Measurements from ENCODE around the gene RCC2.
A peak's percentile ranks its signal among the peaks of the same experiment; 100 is the strongest.

RCC2 gene

DNA sequence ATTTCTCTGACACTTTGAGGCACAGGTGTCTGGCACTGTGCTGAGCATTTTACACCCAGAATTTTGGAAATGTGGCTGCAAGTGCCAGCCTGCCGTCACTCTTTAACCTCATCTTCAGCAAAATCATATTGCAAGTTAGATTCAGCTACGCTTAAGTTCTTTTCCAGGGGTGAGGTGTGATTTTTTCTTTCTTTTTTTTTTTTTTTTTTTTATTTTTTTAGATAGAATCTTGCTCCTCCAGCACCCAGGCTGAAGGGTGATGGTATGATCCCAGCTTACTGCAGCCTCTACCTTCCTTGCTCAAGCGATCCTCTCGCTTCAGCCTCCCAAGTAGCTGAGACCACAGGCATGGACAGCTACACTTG lies 2.5 kb upstream of the RCC2 start:
- DNase-seq, result no peak

DNA sequence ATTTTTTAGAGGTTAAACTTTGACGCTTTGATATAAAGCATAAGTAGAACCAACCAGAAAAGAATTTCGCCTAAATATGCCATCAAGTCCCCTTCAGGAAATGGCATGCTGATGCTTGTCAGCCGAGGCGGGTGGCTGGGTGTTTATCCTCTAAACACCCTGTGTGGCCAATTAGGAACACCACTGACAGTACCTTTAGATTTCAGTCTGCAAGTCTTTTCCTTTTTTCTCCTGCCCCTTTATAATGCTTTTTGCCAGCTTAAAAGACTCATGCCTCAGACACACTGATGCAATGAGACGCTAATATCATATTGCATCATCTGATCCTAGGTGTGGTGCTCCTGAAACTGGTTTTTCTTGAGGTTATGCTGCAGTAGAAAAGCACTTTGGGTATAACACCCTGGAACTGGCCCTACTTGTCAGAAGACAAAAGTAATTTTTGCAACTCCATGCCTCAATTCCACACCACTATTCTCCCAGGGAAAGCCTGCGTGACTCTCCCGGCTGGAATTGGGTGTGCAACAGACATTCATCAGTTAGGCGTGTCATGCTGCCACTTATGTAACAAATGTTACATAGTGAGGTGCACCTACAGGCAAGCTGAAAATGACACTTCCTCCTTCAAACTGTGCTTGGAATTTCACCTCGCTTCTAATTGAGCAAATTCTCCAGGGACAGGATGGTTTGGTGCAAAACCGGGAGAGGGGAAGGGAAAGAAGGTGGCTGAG lies 2.0 kb upstream of the RCC2 start:
- DNase-seq, result no peak

DNA sequence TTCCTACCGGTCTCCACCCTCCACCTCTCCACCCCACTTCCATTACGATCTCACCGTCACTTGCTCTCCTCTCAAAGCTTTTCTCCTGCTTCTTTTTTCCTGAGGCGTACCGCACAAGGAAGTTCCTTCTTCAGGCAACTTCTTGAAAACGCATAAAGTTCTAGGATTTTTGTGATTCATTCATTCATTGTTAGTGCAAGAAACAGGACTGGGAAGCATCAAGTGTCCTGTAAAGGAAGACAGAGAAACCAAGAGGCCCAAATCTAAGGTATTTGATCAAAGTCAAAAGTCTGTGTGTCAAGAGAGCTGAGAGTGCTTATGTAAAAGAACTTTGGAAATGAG lies 1.3 kb upstream of the RCC2 start:
- no peak for DNase-seq

GRCh38 chr1:17440074-17440826 lies 773 bp upstream of the RCC2 start:
- no peak for DNase-seq

DNA sequence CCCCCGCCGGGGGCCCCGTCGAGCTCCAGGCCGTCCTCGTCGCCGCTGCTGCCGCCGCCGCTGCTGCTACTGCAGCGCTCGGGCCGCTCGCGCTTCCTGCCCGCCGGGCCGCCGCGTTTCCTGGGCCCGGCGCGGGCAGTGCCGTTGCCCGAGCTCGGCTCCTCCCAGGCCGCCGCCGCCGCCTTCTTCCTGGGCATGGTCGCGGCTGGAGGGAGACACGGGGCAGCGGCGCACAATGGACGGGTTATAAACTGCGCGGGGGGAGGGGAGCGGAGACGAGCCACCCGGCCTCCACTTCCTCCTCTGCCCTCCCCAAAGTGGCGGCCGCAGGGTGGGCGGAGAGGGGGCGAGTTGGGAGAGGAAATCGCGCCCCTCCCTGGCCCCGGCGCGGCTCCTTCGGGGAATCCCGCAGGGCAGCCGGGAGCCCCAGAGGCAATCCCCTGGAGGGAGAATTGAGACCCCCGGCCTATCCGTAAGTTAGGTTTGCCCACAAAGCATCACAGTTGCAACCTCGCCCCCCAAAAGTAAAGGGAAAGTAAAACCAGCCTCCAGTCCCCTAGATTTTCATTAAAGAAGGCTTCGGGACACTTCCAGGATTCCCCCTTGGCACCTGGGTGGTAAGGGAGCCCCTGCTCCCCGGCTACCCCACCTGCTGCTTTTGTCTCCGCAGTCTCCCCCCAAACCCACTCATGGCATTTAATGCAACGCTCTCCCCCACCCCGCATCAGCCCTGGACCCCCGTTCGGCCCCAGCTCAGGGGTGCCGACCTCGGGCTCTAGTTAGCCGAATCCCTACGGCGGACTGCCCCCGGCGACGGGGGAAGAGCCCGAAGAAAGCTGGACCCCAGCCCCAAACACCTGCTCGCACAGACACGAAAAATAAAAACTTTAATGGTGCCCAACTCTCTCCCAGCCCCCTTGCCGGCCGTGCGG lies 893 bp downstream of the RCC2 start:
- DNase-seq, result peak; percentile 61

DNA sequence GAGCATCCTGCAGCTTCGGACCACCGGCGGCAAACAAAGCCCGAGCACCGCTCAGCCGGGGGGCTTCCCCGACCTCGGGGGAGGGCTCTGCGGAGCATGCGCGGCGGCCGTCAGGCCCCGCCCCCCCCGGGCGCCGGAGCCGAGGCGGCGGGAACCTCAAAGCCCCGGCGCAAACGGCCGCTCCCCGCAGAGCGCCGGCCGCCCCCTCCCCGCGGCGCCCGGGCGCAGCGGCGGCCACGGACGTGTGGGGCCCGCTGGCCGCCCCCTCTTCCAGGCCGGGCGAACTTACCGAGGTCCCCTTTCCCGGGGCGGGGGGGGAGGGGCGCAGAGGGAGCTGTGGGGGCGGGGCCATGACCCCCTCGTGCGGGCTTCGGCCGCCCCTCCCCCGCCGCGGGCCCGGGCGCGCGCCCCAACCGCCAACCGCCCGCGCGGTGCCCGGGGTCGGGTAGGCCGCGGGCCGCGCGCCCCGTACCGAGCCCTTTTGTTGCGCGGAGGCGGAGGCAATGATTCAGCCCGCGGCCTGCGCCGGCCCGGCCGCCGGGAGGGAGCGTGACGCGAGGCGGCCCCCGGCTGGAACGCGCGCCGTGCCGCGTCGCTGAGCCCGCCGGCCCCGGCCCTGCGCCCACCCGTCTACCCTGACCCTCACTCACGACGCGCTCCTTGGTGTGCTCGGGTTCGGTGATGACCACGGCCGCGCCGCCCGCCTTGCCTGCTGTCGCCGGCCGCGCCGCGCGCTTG lies 1.7 kb downstream of the RCC2 start:
- DNase-seq, result peak; percentile 46

DNA sequence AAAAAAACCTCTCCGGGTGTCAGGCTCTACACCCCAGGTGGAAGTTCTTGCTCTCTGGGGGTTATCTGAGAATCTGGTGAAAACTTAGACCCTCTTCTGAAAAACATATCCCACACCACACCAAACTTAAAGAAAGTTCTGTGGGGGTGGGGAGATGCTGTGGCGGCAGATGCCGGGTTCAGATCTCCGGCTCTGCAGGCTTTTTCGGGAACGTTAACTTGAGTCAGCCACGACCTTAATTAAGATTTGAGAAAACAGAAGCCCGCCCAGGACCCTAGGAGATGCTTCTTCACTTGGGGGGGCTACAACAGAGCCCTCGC lies 2.3 kb downstream of the RCC2 start:
- DNase-seq, result no peak

DNA sequence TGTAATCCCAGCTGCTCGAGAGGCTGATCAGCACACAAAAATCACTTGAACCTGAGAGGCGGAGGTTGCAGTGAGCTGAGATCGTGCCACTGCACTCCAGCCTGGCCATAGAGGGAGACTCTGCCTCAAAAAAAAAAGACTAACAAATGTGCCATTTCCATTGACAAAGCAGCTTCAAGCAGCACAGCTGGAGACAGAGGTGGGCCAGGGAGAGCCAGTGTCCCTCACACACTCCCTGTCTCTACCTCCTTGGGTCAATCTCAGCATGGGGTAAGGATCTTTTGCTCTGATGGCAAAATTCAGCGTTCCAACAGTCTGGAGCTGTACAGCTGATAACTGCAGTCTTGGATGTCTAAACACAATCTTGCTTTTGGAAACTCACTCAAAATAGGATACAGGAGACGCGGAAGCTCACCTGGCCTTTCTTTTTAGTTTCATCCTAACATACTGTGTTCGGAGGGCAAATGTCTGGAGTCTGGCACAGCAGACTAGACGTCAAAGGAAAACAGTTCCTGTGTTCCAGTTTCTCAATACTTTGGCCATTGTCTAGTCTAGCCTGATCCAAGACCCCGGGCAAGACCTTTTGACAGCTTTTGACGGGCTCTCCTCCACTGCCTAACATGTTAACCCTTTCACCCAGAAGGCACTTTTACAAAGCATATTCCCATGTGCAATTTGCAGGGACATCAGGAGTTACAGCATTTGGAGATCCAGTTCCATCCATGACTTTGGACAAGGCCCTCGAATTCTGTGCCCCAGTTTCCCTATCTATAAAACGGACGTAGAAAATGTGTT lies 2.9 kb downstream of the RCC2 start:
- no peak for DNase-seq

GRCh38 chr1:17434601-17435000 lies 4.9 kb downstream of the RCC2 start:
- no peak for DNase-seq

DNA sequence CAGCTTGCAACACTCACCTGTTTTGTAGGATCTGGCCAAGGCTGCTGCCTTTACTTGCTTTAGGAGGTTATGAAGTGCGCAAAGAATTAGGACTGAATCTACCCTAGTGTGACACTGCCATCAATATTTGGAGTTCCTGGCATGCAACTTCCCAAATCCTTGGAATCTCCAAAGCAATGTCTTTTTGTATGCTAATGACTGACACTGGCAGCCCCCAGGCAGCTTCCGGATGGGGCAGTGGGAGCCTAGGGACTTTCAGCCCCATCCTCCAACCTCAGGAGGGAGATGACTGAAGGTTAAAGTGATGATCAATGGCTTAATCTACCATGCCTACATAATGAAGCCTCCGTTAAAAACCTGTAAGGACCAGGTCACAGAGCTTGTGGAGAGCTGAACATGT lies 5.5 kb downstream of the RCC2 start:
- no peak for DNase-seq

DNA sequence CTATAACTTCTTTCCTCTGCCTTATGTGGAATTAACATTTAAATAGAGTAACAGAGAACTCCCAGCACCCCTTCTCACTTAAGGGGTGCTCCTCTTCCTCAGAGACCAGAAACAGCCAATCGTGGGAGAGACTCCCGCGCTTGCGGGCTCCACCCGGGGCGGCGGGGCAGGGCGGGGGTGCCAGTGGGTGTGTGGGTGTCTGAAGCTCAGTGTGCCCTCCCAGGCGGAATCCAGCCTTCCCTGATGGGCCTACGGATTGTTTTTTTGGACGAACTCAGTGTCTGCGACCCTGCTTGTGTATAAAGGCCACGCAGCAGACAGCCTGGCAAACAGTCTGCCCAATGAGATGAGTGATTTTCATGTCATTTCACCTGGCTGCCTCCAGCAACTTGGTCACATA lies 6.2 kb downstream of the RCC2 start:
- no peak for DNase-seq

DNA sequence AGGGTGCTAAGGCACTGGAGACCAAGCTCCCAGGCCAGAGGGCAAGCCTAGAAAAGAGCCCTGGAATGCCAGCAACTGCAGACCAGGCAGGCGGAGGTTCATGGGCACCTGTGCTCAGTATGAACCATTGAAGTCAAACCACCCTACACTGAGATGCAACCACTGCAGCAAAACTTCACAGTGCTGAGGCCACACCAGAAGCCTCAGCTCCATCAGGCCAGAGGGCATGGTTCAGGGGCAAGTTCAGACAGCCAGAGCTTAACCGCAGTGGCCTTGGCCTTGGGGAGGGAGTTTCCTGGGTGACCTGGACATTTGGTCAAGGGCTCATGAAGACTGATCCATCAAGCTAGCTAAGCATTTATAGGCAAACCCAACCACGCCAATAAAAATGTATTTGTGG lies 7.1 kb downstream of the RCC2 start:
- no peak for DNase-seq

DNA sequence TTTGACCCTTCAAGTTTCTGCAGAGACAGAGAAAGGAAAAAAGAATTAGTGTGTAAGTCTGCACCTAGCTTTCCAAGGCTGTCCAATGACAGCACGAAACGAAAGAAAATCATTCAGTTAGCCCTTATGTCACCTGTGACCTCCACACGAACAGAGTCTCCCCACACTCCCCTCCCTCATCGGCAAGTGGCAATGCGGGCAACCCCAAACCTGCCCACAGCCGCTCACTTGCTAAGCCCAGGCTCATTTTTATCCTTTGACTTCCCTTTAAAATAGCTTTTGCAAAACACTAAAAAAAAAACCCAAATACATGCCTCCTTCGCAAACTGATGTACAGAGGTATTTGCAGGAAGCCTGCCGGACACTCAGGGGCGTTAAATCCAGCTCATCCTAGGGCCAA lies 10.3 kb downstream of the RCC2 start:
- DNase-seq, result no peak

DNA sequence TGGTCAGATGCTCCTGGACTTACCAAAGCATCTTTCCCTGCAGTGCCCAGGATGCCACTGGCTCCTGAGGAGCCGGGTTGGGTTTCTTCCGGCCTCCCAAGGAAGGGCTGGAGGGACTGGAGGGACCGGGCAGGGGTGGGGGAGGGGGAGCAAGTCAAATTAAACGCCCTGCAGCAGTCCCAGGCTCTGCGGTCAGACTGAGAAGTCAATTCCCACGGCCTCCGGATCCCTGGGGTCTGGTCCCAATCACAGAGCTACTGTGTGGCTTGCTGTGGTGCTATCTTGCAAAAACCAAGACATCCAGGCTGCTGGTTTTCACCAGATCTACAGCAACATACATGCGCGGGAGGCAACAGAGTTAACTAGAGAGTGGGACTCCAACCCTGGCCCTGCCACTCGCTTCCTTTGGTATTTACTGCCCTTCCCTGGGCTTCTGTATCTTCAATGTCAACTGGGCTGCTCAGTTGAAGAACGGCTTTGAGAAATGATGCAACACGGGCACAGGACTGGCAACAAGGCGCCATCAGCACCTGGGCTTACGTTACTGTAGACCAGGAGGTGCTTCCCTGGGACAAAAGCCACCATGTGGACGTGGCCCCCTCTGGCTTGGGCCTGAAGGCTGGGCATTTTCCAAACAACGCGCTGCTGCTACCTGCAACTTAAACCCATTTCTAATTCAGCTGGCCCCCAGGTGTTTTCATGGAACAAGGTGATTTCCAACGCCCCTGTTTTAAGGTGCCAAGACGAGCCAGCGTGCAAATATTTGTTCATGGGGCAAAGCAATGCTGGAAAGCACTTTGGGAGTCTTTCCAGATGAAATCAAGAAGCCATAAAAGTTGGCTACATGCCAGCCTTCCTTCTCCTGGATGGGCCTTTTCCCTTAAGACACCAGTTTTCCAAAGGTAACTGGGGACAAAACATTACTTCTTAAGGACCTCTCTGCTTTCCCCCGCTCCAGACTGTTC lies 11.5 kb downstream of the RCC2 start:
- no peak for DNase-seq

DNA sequence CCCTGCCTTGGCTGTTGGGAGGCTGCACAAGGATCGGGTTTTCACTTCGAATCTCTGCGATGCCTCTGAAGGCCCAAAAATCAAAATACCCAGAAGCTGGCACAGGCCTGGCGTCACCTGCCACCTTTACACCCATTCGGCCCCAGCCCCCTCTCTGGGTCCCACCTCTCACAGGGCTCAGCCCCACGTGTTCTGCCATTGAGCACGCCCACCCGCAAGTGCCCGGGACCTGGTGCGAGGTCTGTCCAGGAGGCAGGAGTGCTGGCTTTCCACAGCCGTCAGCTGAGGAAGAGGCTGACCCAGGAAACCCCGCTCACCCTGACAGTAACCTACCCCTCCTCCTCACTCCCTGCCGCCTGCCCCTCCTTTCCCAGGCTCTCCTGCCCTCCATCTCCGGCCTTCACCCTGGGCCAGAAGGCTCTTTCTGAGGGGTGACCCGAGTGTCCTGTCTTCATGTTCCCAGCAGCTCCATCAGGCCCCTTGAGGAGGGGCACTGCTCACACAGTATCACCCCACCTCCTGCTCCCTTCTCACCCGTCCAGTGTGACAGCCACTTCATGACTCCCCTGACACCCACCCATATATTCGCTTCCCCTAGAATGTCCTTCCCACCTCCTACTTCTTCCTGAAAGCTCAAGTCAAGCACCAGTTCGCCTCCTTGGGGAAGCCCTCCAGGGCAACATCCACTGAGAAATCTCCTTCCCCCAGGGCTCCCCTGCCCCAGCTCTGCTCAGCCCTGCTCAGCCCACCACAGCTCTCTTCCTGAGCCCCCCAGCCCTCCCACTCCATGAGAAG lies 13.5 kb downstream of the RCC2 start:
- no peak for DNase-seq

GRCh38 chr1:17423781-17424245 lies 15.7 kb downstream of the RCC2 start:
- DNase-seq, result no peak

DNA sequence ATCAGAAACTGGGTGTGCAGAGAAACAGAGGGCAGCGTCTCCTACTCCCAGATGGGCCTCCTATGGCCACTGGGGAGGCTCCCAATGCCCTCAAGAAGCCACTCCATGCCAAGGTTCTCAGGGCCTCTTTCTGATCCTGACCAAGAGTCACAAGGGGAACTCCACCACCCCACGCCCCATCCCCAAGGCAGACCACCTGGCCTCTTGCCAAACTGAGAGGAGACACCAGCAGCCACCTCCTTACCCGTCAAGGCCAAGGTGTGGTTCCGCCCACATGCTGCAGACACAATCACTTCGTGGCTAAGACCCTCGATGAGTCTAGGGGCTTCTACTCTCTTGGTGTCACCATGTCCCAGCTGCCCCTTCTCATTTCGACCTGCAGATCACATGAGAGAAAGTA lies 17.0 kb downstream of the RCC2 start:
- DNase-seq, result no peak

- DNase-seq, result no peak
These were observed 19.0 kb downstream of the RCC2 start for GRCh38 chr1:17420391-17420918.

DNA sequence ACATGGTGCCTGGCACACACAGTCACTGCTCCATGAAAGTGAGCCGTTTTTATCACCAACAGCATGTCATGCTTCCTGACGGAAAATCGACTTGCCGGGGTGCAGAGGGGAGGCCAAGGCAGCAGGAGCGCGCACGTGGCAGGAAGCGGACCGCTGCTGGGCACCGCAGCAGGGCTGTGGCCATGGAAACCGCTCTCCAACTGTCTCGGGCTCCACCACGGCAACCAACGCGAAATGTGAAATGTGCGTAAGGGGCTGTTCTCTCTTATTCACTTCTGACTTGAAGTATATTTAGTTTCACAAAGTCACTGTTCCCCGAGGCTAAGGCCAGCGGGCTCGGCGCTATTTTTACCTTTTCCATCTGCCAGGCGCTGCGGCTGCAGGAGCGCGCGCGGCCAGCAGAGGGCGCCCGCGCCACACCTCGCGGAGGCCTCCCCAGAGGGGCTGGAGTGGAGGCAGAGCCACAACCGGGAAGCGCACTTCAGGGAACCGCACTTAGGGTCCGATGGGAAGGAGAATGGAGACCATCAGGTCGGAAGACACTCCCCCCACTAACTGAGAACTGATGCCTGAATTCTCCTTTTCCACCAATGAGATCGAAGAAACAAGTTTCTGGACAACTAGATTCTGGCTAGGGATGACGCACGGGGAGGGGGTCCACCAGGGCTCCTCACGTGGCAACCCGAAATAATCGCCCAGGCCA lies 19.7 kb downstream of the RCC2 start:
- peak; percentile 47 for DNase-seq
